ENCODE data around the gene GLI1. TPM values are rescaled to one million over a fixed set of nuclear protein-coding genes. Genes with fewer than 3 reads are reported as not detected.

GLI1 gene
- total and polyA plus RNA-seq, 5 donors, result 0.59 to 3.1 (median 2.2) TPM

DNA sequence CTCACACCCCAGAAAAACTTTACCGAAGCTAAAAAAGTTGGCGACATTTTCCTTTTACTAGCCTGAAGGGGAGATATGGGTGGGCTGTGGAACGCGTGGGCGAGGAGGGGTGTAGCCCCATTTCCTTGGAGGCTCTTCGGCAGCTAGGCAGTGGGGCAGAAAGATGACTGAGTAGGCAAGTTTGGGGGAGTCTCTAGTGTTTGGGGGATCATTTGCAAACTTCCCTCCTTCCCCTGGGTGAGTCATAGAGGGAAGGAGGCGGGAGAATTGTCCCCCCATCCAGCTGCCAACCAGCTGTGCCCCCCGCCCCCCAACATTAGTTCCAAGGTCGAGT, 2.3 kb downstream of the GLI1 start:
- DNase-seq (no peak), ATAC-seq (no peak)
- no peaks in the 10 kb centered on the region for H3K9me3 ChIP-seq (ENCODE audit: control insufficient read depth, low read length)
- peak overlapping the region; percentile 93 for H3K4me3 ChIP-seq (ENCODE audit: low read length)
- intact Hi-C loops (cut with DNase I), result loop anchor here in 1 of 4 donors (10.0 kb wide), 1 partner anchor 163 kb away; no protein-coding TSS in a partner anchor
- no peaks in the 10 kb centered on the region for H3K4me1 ChIP-seq (ENCODE audit: control insufficient read depth, insufficient read depth, low read length)
- WGBS, result under 1% methylated on average over 9 of the region's 9 CpGs
- H3K27me3 ChIP-seq (ENCODE audit: control insufficient read depth, insufficient read depth), result no peaks in the 10 kb centered on the region
- no peak overlapping the region for H3K27ac ChIP-seq (ENCODE audit: low read length)

DNA sequence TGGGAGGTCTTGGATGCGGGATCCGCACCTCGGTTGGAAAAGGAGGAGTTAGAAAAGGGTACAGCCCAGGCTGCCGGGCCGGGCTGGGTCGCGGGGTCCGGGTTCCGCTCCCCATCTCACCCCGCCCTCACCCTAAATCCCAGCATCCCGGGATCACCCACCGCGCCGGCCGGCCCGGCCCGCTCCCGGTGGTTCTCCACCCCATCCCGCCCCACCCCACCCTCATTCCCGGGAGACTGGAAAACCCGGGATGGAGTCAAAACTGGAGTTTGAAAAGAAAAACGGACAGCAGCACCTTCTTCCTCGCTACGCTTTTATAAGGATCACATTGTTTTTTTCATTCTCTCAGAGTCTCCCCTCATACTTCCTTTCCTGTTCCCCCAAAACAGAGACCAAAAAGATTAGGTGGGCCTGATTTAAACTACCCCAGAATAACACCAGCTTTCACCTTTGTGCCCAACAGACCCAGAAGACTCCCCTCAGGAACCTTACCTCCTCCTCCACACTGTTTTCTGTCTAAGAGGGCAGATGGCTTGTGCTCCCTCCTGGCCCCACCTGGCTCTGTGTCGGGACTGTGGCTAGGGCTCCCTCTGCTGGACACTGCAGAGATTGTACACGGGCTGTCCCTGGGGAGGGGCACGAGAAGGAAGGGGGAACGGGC, 2.8 kb downstream of the GLI1 start:
- peak; percentile 86 to 93 (median 92) for DNase-seq
- no peaks in the 10 kb centered on the region for H3K9me3 ChIP-seq (ENCODE audit: control insufficient read depth, low read length)
- H3K27ac ChIP-seq (ENCODE audit: low read length), result peak overlapping the region; percentile 26
- H3K27me3 ChIP-seq (ENCODE audit: control insufficient read depth, insufficient read depth), result no peaks in the 10 kb centered on the region
- peak; percentile 76 to 78 for ATAC-seq
- peak overlapping the region; percentile 93 for H3K4me3 ChIP-seq (ENCODE audit: low read length)
- no peaks in the 10 kb centered on the region for H3K4me1 ChIP-seq (ENCODE audit: control insufficient read depth, insufficient read depth, low read length)
- WGBS, result under 1% methylated on average over 28 of the region's 28 CpGs
- intact Hi-C loops (cut with DNase I), result loop anchor here in 1 of 4 donors (10.0 kb wide), 1 partner anchor 162 kb away; no protein-coding TSS in a partner anchor

DNA sequence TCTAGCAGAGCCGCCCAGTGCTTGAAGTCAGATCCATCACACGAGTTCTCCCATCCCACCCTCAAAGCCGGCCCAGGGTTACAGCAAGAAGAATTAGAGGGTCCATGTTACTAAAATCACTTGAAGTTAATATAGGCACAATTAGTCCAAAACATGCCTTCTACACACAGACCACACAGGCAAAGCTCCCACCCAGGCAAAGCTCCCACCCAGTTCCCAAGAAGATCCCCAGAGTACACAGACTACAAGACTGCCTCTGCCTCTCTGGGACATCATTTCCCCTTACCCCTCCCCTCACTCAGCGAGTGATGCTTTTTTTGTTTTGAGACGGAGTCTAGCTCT, 3.3 kb downstream of the GLI1 start:
- WGBS, result 36% methylated on average over 5 of the region's 5 CpGs
- Histone ChIP-seq H3K4me3 (ENCODE audit: low read length) (no peak overlapping the region), H3K9me3 (ENCODE audit: control insufficient read depth, low read length) (no peaks in the 10 kb centered on the region), H3K27ac (ENCODE audit: low read length) (no peak overlapping the region), H3K27me3 (ENCODE audit: control insufficient read depth, insufficient read depth) (no peaks in the 10 kb centered on the region), H3K4me1 (ENCODE audit: control insufficient read depth, insufficient read depth, low read length) (no peaks in the 10 kb centered on the region)
- no peak for ATAC-seq
- intact Hi-C loops (cut with DNase I), result loop anchor here in 1 of 4 donors (10.0 kb wide), 1 partner anchor 162 kb away; no protein-coding TSS in a partner anchor
- no peak for DNase-seq

DNA sequence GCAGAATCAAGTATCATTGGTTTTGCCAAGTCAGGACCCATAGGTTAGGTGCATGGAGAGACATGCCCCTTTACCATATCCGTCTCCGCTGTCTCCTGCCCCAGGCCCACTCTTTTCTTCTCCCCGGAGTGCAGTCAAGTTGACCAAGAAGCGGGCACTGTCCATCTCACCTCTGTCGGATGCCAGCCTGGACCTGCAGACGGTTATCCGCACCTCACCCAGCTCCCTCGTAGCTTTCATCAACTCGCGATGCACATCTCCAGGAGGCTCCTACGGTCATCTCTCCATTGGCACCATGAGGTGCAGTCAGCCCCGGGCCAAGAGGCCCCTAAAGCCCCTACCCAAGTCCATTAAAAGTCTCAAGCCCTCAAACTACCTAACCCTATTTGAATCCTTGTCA, 5.0 kb downstream of the GLI1 start:
- H3K4me1 ChIP-seq (ENCODE audit: control insufficient read depth, insufficient read depth, low read length), result no peaks in the 10 kb centered on the region
- no peak for DNase-seq
- H3K9me3 ChIP-seq (ENCODE audit: control insufficient read depth, low read length), result no peaks in the 10 kb centered on the region
- no peak for ATAC-seq
- no peaks in the 10 kb centered on the region for H3K27me3 ChIP-seq (ENCODE audit: control insufficient read depth, insufficient read depth)
- H3K4me3 ChIP-seq (ENCODE audit: low read length), result no peak overlapping the region
- intact Hi-C loops (cut with DNase I), result loop anchor here in 1 of 4 donors (10.0 kb wide), 1 partner anchor 160 kb away; no protein-coding TSS in a partner anchor
- no peak overlapping the region for H3K27ac ChIP-seq (ENCODE audit: low read length)
- WGBS, result 89% methylated on average over 12 of the region's 12 CpGs

DNA sequence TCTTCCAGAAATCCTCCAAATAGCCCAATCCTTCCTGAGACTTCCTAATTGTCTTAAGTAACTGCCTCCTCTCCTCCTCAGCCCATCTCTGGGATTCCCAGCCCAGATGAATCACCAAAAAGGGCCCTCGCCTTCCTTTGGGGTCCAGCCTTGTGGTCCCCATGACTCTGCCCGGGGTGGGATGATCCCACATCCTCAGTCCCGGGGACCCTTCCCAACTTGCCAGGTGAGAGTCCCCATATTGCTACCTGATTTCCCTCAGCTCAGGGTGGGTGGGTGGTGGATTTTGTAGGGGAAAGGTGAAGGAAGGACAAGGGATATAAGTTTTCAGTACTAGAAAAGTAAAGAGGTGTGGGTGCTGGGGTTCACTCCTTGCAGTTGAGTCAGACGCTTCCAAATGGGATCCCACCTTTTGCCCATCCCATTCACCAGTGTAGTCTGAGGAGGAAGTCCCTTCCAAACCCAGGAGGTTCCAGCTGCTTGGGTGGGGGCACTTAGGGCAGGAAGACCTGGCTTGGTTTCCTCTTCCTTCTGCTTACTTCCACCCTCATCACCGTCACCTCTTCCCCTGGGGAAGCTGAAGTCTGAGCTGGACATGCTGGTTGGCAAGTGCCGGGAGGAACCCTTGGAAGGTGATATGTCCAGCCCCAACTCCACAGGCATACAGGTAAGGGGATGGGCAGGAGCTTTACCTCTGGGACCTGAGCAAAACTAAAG, 5.6 kb downstream of the GLI1 start:
- Histone ChIP-seq H3K27me3 (ENCODE audit: control insufficient read depth, insufficient read depth) (no peaks in the 10 kb centered on the region), H3K9me3 (ENCODE audit: control insufficient read depth, low read length) (no peaks in the 10 kb centered on the region)
- intact Hi-C loops (cut with DNase I), result loop anchor here in 1 of 4 donors (10.0 kb wide), 1 partner anchor 160 kb away; no protein-coding TSS in a partner anchor

DNA sequence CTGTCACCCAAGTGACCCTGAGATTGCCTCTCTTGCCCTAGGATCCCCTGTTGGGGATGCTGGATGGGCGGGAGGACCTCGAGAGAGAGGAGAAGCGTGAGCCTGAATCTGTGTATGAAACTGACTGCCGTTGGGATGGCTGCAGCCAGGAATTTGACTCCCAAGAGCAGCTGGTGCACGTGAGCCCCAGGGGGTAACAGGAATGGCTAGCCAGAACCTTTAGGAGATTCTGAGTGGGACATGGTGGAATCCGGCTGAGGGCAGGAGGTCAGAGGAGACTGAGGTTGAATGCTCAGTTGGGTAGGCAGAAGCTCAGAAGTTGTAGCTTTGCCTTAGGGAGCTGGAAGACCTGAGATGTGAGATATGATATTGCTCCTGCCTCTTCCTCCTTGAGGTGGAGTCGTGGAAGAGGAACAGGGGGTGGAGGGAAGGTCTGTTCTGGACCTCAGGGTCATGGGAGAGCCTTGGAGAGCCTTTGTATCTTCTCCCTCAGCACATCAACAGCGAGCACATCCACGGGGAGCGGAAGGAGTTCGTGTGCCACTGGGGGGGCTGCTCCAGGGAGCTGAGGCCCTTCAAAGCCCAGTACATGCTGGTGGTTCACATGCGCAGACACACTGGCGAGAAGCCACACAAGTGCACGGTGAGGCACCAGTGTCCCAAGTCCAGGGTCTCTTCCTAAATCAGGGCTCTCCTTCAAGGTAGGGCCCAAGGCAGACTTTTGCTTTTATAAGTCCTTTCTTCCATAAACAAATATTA, 6.3 kb downstream of the GLI1 start:
- intact Hi-C loops (cut with DNase I), result loop anchor here in 1 of 4 donors (10.0 kb wide), 1 partner anchor 159 kb away; no protein-coding TSS in a partner anchor
- ATAC-seq, result no peak
- H3K27ac ChIP-seq (ENCODE audit: low read length), result no peak overlapping the region
- no peaks in the 10 kb centered on the region for H3K27me3 ChIP-seq (ENCODE audit: control insufficient read depth, insufficient read depth)
- DNase-seq, result no peak
- H3K4me1 ChIP-seq (ENCODE audit: control insufficient read depth, insufficient read depth, low read length), result no peaks in the 10 kb centered on the region
- H3K4me3 ChIP-seq (ENCODE audit: low read length), result no peak overlapping the region
- 74% methylated on average over 14 of the region's 14 CpGs for WGBS
- H3K9me3 ChIP-seq (ENCODE audit: control insufficient read depth, low read length), result no peaks in the 10 kb centered on the region

More for the DNA sequence above, 5.6 kb downstream of the GLI1 start:
- DNase-seq (no peak), ATAC-seq (no peak)
- WGBS, result 79% methylated on average over 6 of the region's 6 CpGs
- Histone ChIP-seq H3K4me1 (ENCODE audit: control insufficient read depth, insufficient read depth, low read length) (no peaks in the 10 kb centered on the region), H3K4me3 (ENCODE audit: low read length) (no peak overlapping the region), H3K27ac (ENCODE audit: low read length) (no peak overlapping the region)

DNA sequence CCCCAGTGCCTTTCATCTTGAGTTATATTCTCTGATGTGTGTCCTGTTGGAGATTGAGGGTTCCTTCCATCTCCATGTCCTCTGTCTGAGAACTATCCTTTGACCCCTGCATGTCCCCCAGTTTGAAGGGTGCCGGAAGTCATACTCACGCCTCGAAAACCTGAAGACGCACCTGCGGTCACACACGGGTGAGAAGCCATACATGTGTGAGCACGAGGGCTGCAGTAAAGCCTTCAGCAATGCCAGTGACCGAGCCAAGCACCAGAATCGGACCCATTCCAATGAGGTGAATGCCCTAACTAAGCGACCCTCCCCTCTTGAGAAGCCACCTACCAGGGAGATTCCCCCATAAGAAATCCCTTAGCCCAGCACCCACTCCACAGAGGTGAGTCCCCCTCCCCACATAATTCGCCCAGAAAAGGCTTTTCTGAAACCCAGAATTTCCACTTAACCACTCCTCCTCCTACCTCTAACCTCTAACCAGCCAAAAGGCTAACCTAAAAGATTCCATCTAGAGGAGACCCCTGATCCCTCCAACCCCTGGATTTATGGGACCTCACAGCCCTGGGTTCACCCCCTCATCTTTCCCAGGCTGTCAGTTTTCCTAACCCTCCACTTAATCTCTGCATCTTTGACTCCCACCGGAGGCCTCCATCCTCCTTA, 7.8 kb downstream of the GLI1 start:
- WGBS, result 88% methylated on average over 12 of the region's 12 CpGs
- Histone ChIP-seq H3K4me3 (ENCODE audit: low read length) (no peak overlapping the region), H3K9me3 (ENCODE audit: control insufficient read depth, low read length) (no peaks in the 10 kb centered on the region), H3K27ac (ENCODE audit: low read length) (no peak overlapping the region), H3K4me1 (ENCODE audit: control insufficient read depth, insufficient read depth, low read length) (no peaks in the 10 kb centered on the region), H3K27me3 (ENCODE audit: control insufficient read depth, insufficient read depth) (no peaks in the 10 kb centered on the region)
- ATAC-seq (no peak), DNase-seq (no peak)
- intact Hi-C loops (cut with DNase I), result loop anchor here in 1 of 4 donors (10.0 kb wide), 1 partner anchor 157 kb away; no protein-coding TSS in a partner anchor

DNA sequence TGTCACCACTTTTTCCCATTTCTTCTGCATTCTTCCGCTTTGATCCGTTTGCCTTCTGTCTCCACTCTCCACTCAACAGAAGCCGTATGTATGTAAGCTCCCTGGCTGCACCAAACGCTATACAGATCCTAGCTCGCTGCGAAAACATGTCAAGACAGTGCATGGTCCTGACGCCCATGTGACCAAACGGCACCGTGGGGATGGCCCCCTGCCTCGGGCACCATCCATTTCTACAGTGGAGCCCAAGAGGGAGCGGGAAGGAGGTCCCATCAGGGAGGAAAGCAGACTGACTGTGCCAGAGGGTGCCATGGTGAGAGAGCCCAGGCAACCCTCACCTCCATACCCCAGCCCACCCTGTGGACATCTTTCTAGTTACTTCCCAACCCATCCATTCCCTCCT, 8.3 kb downstream of the GLI1 start:
- Histone ChIP-seq H3K4me1 (ENCODE audit: control insufficient read depth, insufficient read depth, low read length) (no peaks in the 10 kb centered on the region), H3K27ac (ENCODE audit: low read length) (no peak overlapping the region), H3K27me3 (ENCODE audit: control insufficient read depth, insufficient read depth) (no peaks in the 10 kb centered on the region), H3K4me3 (ENCODE audit: low read length) (no peak overlapping the region), H3K9me3 (ENCODE audit: control insufficient read depth, low read length) (no peaks in the 10 kb centered on the region)
- ATAC-seq (no peak), DNase-seq (no peak)
- intact Hi-C loops (cut with DNase I), result loop anchor here in 1 of 4 donors (10.0 kb wide), 1 partner anchor 157 kb away; no protein-coding TSS in a partner anchor
- WGBS, result 79% methylated on average over 11 of the region's 11 CpGs

DNA sequence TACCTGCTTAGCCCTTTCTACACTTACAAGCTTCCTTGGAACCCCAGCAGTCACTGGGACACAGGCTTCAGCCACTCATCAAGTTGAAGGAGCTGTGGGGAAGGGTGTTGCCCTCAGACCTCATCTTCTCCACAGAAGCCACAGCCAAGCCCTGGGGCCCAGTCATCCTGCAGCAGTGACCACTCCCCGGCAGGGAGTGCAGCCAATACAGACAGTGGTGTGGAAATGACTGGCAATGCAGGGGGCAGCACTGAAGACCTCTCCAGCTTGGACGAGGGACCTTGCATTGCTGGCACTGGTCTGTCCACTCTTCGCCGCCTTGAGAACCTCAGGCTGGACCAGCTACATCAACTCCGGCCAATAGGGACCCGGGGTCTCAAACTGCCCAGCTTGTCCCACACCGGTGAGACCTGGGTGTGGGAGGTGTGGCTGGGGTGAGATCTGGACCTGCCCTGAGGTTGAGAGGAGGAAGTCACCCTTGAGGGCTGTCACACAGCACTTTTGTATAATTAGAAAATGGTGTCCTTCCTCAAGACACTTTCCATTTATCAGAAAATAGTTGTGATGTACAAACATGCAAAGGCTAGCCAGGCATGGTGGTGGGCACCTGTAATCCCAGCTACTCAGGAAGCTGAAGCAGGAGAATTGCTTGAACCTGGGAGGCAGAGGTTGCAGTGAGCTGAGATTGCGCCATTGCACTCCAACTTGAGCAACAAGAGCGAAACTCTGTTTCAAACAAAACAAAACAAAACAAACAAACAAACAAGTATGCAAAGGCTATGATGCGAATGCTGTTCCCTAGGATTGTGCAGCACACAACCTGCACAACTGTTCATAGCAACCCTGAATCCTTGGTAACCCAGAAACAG, 9.9 kb downstream of the GLI1 start:
- Histone ChIP-seq H3K9me3 (ENCODE audit: control insufficient read depth, low read length) (no peaks in the 10 kb centered on the region), H3K4me1 (ENCODE audit: control insufficient read depth, insufficient read depth, low read length) (no peaks in the 10 kb centered on the region), H3K27ac (ENCODE audit: low read length) (no peak overlapping the region), H3K4me3 (ENCODE audit: low read length) (no peak overlapping the region), H3K27me3 (ENCODE audit: control insufficient read depth, insufficient read depth) (no peaks in the 10 kb centered on the region)
- intact Hi-C loops (cut with DNase I), result loop anchor here in 1 of 4 donors (10.0 kb wide), 1 partner anchor 155 kb away; no protein-coding TSS in a partner anchor
- whole genome bisulfite sequencing, result 83% methylated on average over 10 of the region's 10 CpGs
- ATAC-seq (no peak), DNase-seq (peak in 1 of 3 donors; percentile 21)
